Stimulated activated CD4-positive, alpha-beta T cell treated with anti-CD3 and anti-CD28 coated beads, TNF-alpha, amount 100 ng/mL, for 24 hours (primary cell): ENCODE results near the gene CCDC152.
"Not testable (repeated sequence)": the region's sequence is repeated elsewhere in the genome, so short reads cannot be mapped to it uniquely, and the experiment has no call there.

Experiments
- DNase-seq, 3 experiments: peaks; one replicate each; pipeline ENCODE4 v3.0.0-alpha.2; 2020; ENCODE audit warnings: low read depth in 3 of 3

The CCDC152 gene

GRCh38 chr5:42756606-42757601 is at the start of gene CCDC152:
Gene CCDC152 (plus strand): TSS chr5:42756818. CDS start chr5:42759122, 2,304 bp downstream.
- peak; percentile 35 to 53 (median 35) for DNase-seq

- DNase-seq: no peak
Observed at GRCh38 chr5:42715785-42716184, 40.8 kb upstream of the CCDC152 start.

- peak in 1 of 3 experiments; percentile 0 for DNase-seq
Observed at GRCh38 chr5:42718591-42718990, 38.0 kb upstream of the CCDC152 start.

GRCh38 chr5:42719034-42719433 is 37.6 kb upstream of the CCDC152 start:
- no peak for DNase-seq

GRCh38 chr5:42720251-42720650 is 36.4 kb upstream of the CCDC152 start:
- DNase-seq: no peak

- DNase-seq: no peak
Observed at GRCh38 chr5:42721484-42721883, 35.1 kb upstream of the CCDC152 start.

GRCh38 chr5:42734531-42735058 is 22.0 kb upstream of the CCDC152 start:
- DNase-seq: not testable (repeated sequence)

- DNase-seq: no peak
Observed at GRCh38 chr5:42740920-42741319, 15.7 kb upstream of the CCDC152 start.

- DNase-seq: no peak
Observed at GRCh38 chr5:42745426-42745825, 11.2 kb upstream of the CCDC152 start.

GRCh38 chr5:42745856-42746255 is 10.8 kb upstream of the CCDC152 start:
- no peak for DNase-seq

GRCh38 chr5:42749020-42749419 is 7.6 kb upstream of the CCDC152 start:
- DNase-seq: no peak

- DNase-seq: no peak
Observed at GRCh38 chr5:42750507-42750906, 6.1 kb upstream of the CCDC152 start.

GRCh38 chr5:42751044-42751443 is 5.6 kb upstream of the CCDC152 start:
- DNase-seq: no peak

- DNase-seq: no peak
Observed at GRCh38 chr5:42753099-42753498, 3.5 kb upstream of the CCDC152 start.

- no peak for DNase-seq
Observed at GRCh38 chr5:42759456-42759855, 2.8 kb downstream of the CCDC152 start.

- no peak for DNase-seq
Observed at GRCh38 chr5:42760426-42760825, 3.8 kb downstream of the CCDC152 start.

GRCh38 chr5:42761791-42762190 is 5.2 kb downstream of the CCDC152 start:
- DNase-seq: no peak

- DNase-seq: no peak
Observed at GRCh38 chr5:42767491-42768105, 11.0 kb downstream of the CCDC152 start.

- DNase-seq: no peak
Observed at GRCh38 chr5:42768106-42768504, 11.5 kb downstream of the CCDC152 start.

- DNase-seq: no peak
Observed at GRCh38 chr5:42770003-42770402, 13.4 kb downstream of the CCDC152 start.

GRCh38 chr5:42772265-42772993 is 15.8 kb downstream of the CCDC152 start:
- DNase-seq: no peak

GRCh38 chr5:42779083-42779482 is 22.5 kb downstream of the CCDC152 start:
- DNase-seq: no peak
